ENCODE data around the gene WHRN.

WHRN gene

GRCh38 chr9:114414346-114414745, 90.9 kb downstream of the WHRN start:
- DNase-seq, result no peak

- no peak for DNase-seq
Measured at GRCh38 chr9:114413861-114414301, 91.4 kb downstream of the WHRN start.

GRCh38 chr9:114412048-114412683, 93.1 kb downstream of the WHRN start:
- DNase-seq, result no peak

- DNase-seq, result no peak
Measured at GRCh38 chr9:114411452-114411851, 93.8 kb downstream of the WHRN start.

- no peak for DNase-seq
Measured at GRCh38 chr9:114410910-114411309, 94.4 kb downstream of the WHRN start.

- no peak for DNase-seq
Measured at GRCh38 chr9:114409842-114410241, 95.4 kb downstream of the WHRN start.

- DNase-seq, result no peak
Measured at GRCh38 chr9:114409103-114409780, 96.0 kb downstream of the WHRN start.

GRCh38 chr9:114408645-114409044, 96.6 kb downstream of the WHRN start:
- no peak for DNase-seq

GRCh38 chr9:114407889-114408288, 97.4 kb downstream of the WHRN start:
- no peak for DNase-seq

- DNase-seq, result no peak
Measured at GRCh38 chr9:114406441-114406840, 98.8 kb downstream of the WHRN start.

GRCh38 chr9:114405294-114406034, 99.8 kb downstream of the WHRN start:
- peak; percentile 48 for DNase-seq

GRCh38 chr9:114404531-114404930, 100.7 kb downstream of the WHRN start:
- no peak for DNase-seq

GRCh38 chr9:114403153-114403756, 102.0 kb downstream of the WHRN start:
- no peak for DNase-seq

- DNase-seq, result no peak
Measured at GRCh38 chr9:114401344-114401743, 103.9 kb downstream of the WHRN start.

GRCh38 chr9:114400772-114401171, 104.5 kb downstream of the WHRN start:
- no peak for DNase-seq

GRCh38 chr9:114400219-114400618, 105.1 kb downstream of the WHRN start:
- DNase-seq, result no peak

GRCh38 chr9:114399381-114399780, 105.9 kb downstream of the WHRN start:
- DNase-seq, result no peak

- DNase-seq, result peak; percentile 92
Measured at GRCh38 chr9:114397848-114398605, 107.2 kb downstream of the WHRN start.

- peak; percentile 22 for DNase-seq
Measured at GRCh38 chr9:114397219-114397847, 107.9 kb downstream of the WHRN start.

GRCh38 chr9:114396558-114397218, 108.6 kb downstream of the WHRN start:
- no peak for DNase-seq

GRCh38 chr9:114395768-114396167, 109.5 kb downstream of the WHRN start:
- DNase-seq, result no peak

GRCh38 chr9:114395334-114395617, 110.0 kb downstream of the WHRN start:
- DNase-seq, result no peak
